GM18502 (cell line): ENCODE measurements around the gene MBD5.

Experiments
- ATAC-seq: cut with Tn5 transposase; IDR thresholded peaks from one replicate; pipeline ENCODE4 v1.9.1; 2021; ENCODE audit warnings: mild to moderate bottlenecking; ENCODE audit not compliant: unreplicated experiment, poor library complexity

MBD5 gene

GRCh38 chr2:148292431-148292830 is 271.5 kb downstream of the MBD5 start:
- no peak for ATAC-seq

- ATAC-seq = no peak
Observed at GRCh38 chr2:148298196-148298595, 277.3 kb downstream of the MBD5 start.

- ATAC-seq = no peak
Observed at GRCh38 chr2:148299616-148300015, 278.7 kb downstream of the MBD5 start.

- no peak for ATAC-seq
Observed at GRCh38 chr2:148300544-148300943, 279.7 kb downstream of the MBD5 start.

- no peak for ATAC-seq
Observed at GRCh38 chr2:148301362-148301761, 280.5 kb downstream of the MBD5 start.

GRCh38 chr2:148302526-148302925 is 281.6 kb downstream of the MBD5 start:
- no peak for ATAC-seq

- ATAC-seq = no peak
Observed at GRCh38 chr2:148303161-148303560, 282.3 kb downstream of the MBD5 start.

- no peak for ATAC-seq
Observed at GRCh38 chr2:148305476-148305875, 284.6 kb downstream of the MBD5 start.

GRCh38 chr2:148306027-148306426 is 285.1 kb downstream of the MBD5 start:
- no peak for ATAC-seq

GRCh38 chr2:148317598-148317997 is 296.7 kb downstream of the MBD5 start:
- no peak for ATAC-seq

- no peak for ATAC-seq
Observed at GRCh38 chr2:148338541-148338940, 317.6 kb downstream of the MBD5 start.

GRCh38 chr2:148342086-148342485 is 321.2 kb downstream of the MBD5 start:
- ATAC-seq = no peak

GRCh38 chr2:148350199-148350598 is 329.3 kb downstream of the MBD5 start:
- no peak for ATAC-seq

- no peak for ATAC-seq
Observed at GRCh38 chr2:148351437-148352143, 330.7 kb downstream of the MBD5 start.

GRCh38 chr2:148358375-148358774 is 337.5 kb downstream of the MBD5 start:
- no peak for ATAC-seq

GRCh38 chr2:148360662-148361061 is 339.8 kb downstream of the MBD5 start:
- no peak for ATAC-seq

- no peak for ATAC-seq
Observed at GRCh38 chr2:148362144-148362796, 341.4 kb downstream of the MBD5 start.

- ATAC-seq = no peak
Observed at GRCh38 chr2:148375214-148375613, 354.3 kb downstream of the MBD5 start.

- no peak for ATAC-seq
Observed at GRCh38 chr2:148391324-148391723, 370.4 kb downstream of the MBD5 start.

- ATAC-seq = no peak
Observed at GRCh38 chr2:148402786-148403185, 381.9 kb downstream of the MBD5 start.

GRCh38 chr2:148410899-148411298 is 390.0 kb downstream of the MBD5 start:
- no peak for ATAC-seq

- ATAC-seq = no peak
Observed at GRCh38 chr2:148416248-148416647, 395.4 kb downstream of the MBD5 start.
